Uterus (tissue), 2 donors: ENCODE results near the gene TMED10.

Experiments
- POLR2A ChIP-seq, 2 donors: fragments of 450-650 bp; IDR thresholded peaks; one replicate each; pipeline ENCODE4 v1.6.1; 2016; ENCODE audit warnings: antibody characterized with exemption in 2 of 2, mild to moderate bottlenecking in 1 of 2, moderate library complexity in 1 of 2
- TF ChIP-seq, protein P1 (sequence below), 4 experiments: fragments of 200-600 bp in 2 of 4; fragments of 450-650 bp in 2 of 4; sonication (generic) in 2 of 4; IDR thresholded peaks; one replicate each; pipeline ENCODE4 v1.5.1; 2016 to 2019; ENCODE audit warnings: antibody characterized with exemption in 4 of 4, mild to moderate bottlenecking in 2 of 4, moderate library complexity in 1 of 4

DNA sequence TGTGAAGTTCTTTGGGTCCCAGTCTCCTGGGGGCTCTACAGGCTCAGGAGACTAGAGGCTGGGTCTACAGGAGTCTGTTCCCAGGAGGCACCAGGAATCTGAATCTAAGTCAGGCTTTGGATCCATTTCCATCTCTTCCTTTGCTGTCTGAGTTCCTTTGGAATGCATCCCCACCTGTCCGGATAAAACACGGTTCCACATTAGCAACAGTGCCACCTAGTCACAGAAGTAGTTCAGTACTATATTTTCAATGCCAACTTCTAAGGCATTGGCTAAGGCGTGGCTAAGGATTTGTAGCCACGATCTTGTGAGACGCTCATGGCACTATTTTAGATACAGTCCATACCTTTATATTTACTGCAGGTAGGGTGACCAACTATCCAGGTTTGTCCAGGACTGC, 91.9 kb downstream of the TMED10 start:
- TF ChIP-seq, protein P1, sequence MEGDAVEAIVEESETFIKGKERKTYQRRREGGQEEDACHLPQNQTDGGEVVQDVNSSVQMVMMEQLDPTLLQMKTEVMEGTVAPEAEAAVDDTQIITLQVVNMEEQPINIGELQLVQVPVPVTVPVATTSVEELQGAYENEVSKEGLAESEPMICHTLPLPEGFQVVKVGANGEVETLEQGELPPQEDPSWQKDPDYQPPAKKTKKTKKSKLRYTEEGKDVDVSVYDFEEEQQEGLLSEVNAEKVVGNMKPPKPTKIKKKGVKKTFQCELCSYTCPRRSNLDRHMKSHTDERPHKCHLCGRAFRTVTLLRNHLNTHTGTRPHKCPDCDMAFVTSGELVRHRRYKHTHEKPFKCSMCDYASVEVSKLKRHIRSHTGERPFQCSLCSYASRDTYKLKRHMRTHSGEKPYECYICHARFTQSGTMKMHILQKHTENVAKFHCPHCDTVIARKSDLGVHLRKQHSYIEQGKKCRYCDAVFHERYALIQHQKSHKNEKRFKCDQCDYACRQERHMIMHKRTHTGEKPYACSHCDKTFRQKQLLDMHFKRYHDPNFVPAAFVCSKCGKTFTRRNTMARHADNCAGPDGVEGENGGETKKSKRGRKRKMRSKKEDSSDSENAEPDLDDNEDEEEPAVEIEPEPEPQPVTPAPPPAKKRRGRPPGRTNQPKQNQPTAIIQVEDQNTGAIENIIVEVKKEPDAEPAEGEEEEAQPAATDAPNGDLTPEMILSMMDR (IDR thresholded peaks at IDR 0.05): no peak
- no peak for TF ChIP-seq POLR2A (IDR thresholded peaks at IDR 0.05)
